H1 (cell line): ENCODE data around the gene IL20RB. TPM values are rescaled to one million over a fixed set of nuclear protein-coding genes. Genes with fewer than 3 reads are reported as not detected.

ENCODE experiments used
- CTCF ChIA-PET: fragments of 300-600 bp; sonication (Branson Sonifier 250); formaldehyde crosslinking; loops from one replicate; lab custom pipeline; 2021; ENCODE audit not compliant: partially characterized antibody; lab: Charles Lee
- POLR2A ChIA-PET: fragments of 300-600 bp; sonication (Branson Sonifier 250); formaldehyde crosslinking; loops from one replicate; lab custom pipeline; 2021; ENCODE audit warnings: inconsistent platforms; ENCODE audit not compliant: partially characterized antibody; lab: Charles Lee
- DNase-seq, 2 experiments: peaks; one replicate each; pipeline versions ENCODE4 v3.0.0 to v3.0.0-alpha.2; 2010 to 2022; ENCODE audit warnings: low spot score in 2 of 2, low read depth in 1 of 2, mixed read lengths in 1 of 2
- FAIRE-seq: peaks from 2 replicates; lab custom pipeline; 2011; peaks lifted over from hg19 to GRCh38; lab: Jason Lieb, UNC
- H2AFZ ChIP-seq: 2 replicates; pipeline ENCODE4 v1.8.1; 2012; ENCODE audit warnings: low read length, inconsistent platforms
- H2AK5ac ChIP-seq: 2 replicates; pipeline ENCODE4 v1.6.1; 2013; ENCODE audit warnings: low read depth, low read length
- H2BK120ac ChIP-seq: replicated peaks from 2 replicates; pipeline ENCODE3; 2013; ENCODE audit warnings: low read depth, low read length, inconsistent platforms
- H2BK12ac ChIP-seq: 2 replicates; pipeline ENCODE4 v1.6.1; 2013; ENCODE audit warnings: low read depth, low read length
- H2BK15ac ChIP-seq: 2 replicates; pipeline ENCODE4 v1.6.1; 2013; ENCODE audit warnings: low read length
- H2BK20ac ChIP-seq: 2 replicates; pipeline ENCODE4 v1.6.1; 2013; ENCODE audit warnings: low read length
- H2BK5ac ChIP-seq: 2 replicates; pipeline ENCODE4 v1.6.1; 2013; ENCODE audit warnings: low read depth, low read length
- H3K14ac ChIP-seq: 2 replicates; pipeline ENCODE4 v1.6.1; 2013; ENCODE audit warnings: inconsistent platforms; ENCODE audit not compliant: insufficient read length
- H3K18ac ChIP-seq: 2 replicates; pipeline ENCODE4 v1.6.1; 2013; ENCODE audit warnings: low read length; ENCODE audit errors: extremely low read depth
- H3K23ac ChIP-seq: 2 replicates; pipeline ENCODE4 v1.6.1; 2013; ENCODE audit warnings: inconsistent platforms; ENCODE audit not compliant: insufficient read length
- H3K23me2 ChIP-seq: 2 replicates; pipeline ENCODE4 v1.6.1; 2013; ENCODE audit warnings: low read depth, low read length
- H3K27ac ChIP-seq: 2 replicates; pipeline ENCODE4 v1.6.1; 2011; ENCODE audit warnings: low read depth, low read length, inconsistent platforms
- H3K27me3 ChIP-seq, 4 experiments: replicated peaks in 1 of 4; 1 replicate in 1 of 4; 2 replicates in 3 of 4; pipeline versions ENCODE4 v1.6.1 to v1.8.1; 2011 to 2013; ENCODE audit warnings: low read length in 3 of 4, mild to moderate bottlenecking in 3 of 4, inconsistent platforms in 2 of 4, mixed read lengths in 2 of 4, moderate library complexity in 1 of 4; ENCODE audit not compliant: control insufficient read depth in 3 of 4, insufficient read depth in 3 of 4; ENCODE audit errors: extremely low read depth in 1 of 4
- H3K36me3 ChIP-seq, 4 experiments: 2 replicates each; pipeline versions ENCODE4 v1.6.1 to v1.8.1; 2011 to 2013; ENCODE audit warnings: mild to moderate bottlenecking in 4 of 4, low read length in 3 of 4, moderate library complexity in 2 of 4, control low read depth in 1 of 4, inconsistent platforms in 1 of 4; ENCODE audit not compliant: insufficient read depth in 4 of 4, control insufficient read depth in 2 of 4
- H3K4ac ChIP-seq: replicated peaks from 2 replicates; pipeline ENCODE3; 2013; ENCODE audit warnings: low read length, low read depth, mixed read lengths, inconsistent platforms; ENCODE audit not compliant: insufficient read length
- H3K4me1 ChIP-seq, 4 experiments: replicated peaks in 1 of 4; 1 replicate in 1 of 4; 2 replicates in 3 of 4; pipeline versions ENCODE4 v1.6.1 to v1.8.1; 2011 to 2013; ENCODE audit warnings: low read length in 3 of 4, inconsistent platforms in 2 of 4, mixed read lengths in 1 of 4; ENCODE audit not compliant: insufficient read depth in 4 of 4, control insufficient read depth in 3 of 4
- H3K4me2 ChIP-seq, 2 experiments: 2 replicates each; pipeline versions ENCODE4 v1.6.1 to v1.8.1; 2011 to 2013; ENCODE audit warnings: low read depth in 2 of 2, low read length in 2 of 2, control low read depth in 1 of 2, inconsistent platforms in 1 of 2, mild to moderate bottlenecking in 1 of 2; ENCODE audit not compliant: insufficient read depth in 1 of 2
- H3K4me3 ChIP-seq, 4 experiments: fragments of 200-600, 300-600 bp in 1 of 4; sonication (generic), shearing (Covaris generic), sonication (Bioruptor Twin) in 1 of 4; 2 replicates each; pipeline versions ENCODE4 v1.5.1 to v1.8.1; 2011 to 2016; ENCODE audit warnings: low read length in 4 of 4, low read depth in 3 of 4, control low read depth in 2 of 4, inconsistent platforms in 2 of 4, mild to moderate bottlenecking in 2 of 4, mixed read lengths in 1 of 4, moderate library complexity in 1 of 4; ENCODE audit not compliant: insufficient read depth in 2 of 4; ENCODE audit errors: extremely low read depth in 1 of 4
- H3K56ac ChIP-seq: replicated peaks from 2 replicates; pipeline ENCODE3; 2013; ENCODE audit warnings: low read depth, mild to moderate bottlenecking, mixed read lengths, low read length, inconsistent platforms; ENCODE audit not compliant: insufficient read length
- H3K79me1 ChIP-seq: 2 replicates; pipeline ENCODE4 v1.6.1; 2013; ENCODE audit warnings: low read depth, low read length, control low read depth
- H3K79me2 ChIP-seq, 2 experiments: 2 replicates each; pipeline versions ENCODE4 v1.6.1 to v1.8.1; 2012 to 2013; ENCODE audit warnings: low read length in 2 of 2, mild to moderate bottlenecking in 2 of 2, inconsistent platforms in 1 of 2; ENCODE audit not compliant: insufficient read depth in 2 of 2, control insufficient read depth in 1 of 2
- H3K9ac ChIP-seq, 4 experiments: replicated peaks in 1 of 4; 1 replicate in 1 of 4; 2 replicates in 3 of 4; pipeline versions ENCODE4 v1.6.1 to v1.8.1; 2011 to 2013; ENCODE audit warnings: low read depth in 3 of 4, low read length in 3 of 4, control low read depth in 2 of 4, mild to moderate bottlenecking in 2 of 4, moderate library complexity in 2 of 4, inconsistent platforms in 1 of 4; ENCODE audit errors: extremely low read depth in 1 of 4
- H3K9me3 ChIP-seq, 2 experiments: 2 replicates each; pipeline versions ENCODE4 v1.6.1 to v1.8.1; 2012 to 2013; ENCODE audit warnings: mild to moderate bottlenecking in 2 of 2, moderate library complexity in 2 of 2, control low read depth in 1 of 2, inconsistent platforms in 1 of 2, low read depth in 1 of 2, low read length in 1 of 2, mixed read lengths in 1 of 2; ENCODE audit not compliant: insufficient read depth in 2 of 2
- H4K20me1 ChIP-seq, 2 experiments: replicated peaks in 1 of 2; 2 replicates each; pipeline versions ENCODE3 to v1.8.1; 2011 to 2013; ENCODE audit warnings: inconsistent platforms in 2 of 2, low read length in 2 of 2, mild to moderate bottlenecking in 1 of 2; ENCODE audit not compliant: insufficient read depth in 2 of 2, control insufficient read depth in 1 of 2
- H4K5ac ChIP-seq: 2 replicates; pipeline ENCODE4 v1.6.1; 2013; ENCODE audit warnings: low read length, low read depth, mixed read lengths, inconsistent platforms; ENCODE audit not compliant: insufficient read length
- H4K8ac ChIP-seq: 2 replicates; pipeline ENCODE4 v1.8.0; 2013; ENCODE audit warnings: mild to moderate bottlenecking, moderate library complexity, low read length, inconsistent platforms; ENCODE audit not compliant: insufficient read depth; ENCODE audit errors: extremely low read depth
- H4K91ac ChIP-seq: replicated peaks from 2 replicates; pipeline ENCODE3; 2013; ENCODE audit warnings: low read length, mixed read lengths, inconsistent platforms; ENCODE audit not compliant: insufficient read length
- BACH1 ChIP-seq: IDR thresholded peaks from 2 replicates; pipeline ENCODE4 v1.6.1; 2012; ENCODE audit warnings: low read length, improper control_type of control experiment
- CBX8 ChIP-seq: fragments of 300-800, 300-1000 bp; sonication (generic); IDR thresholded peaks from 2 replicates; pipeline ENCODE4 v1.7.1; 2016; ENCODE audit warnings: low read depth, low read length, borderline replicate concordance
- E2F6 ChIP-seq: IDR thresholded peaks from 2 replicates; pipeline ENCODE4 v1.6.1; 2012; ENCODE audit warnings: inconsistent platforms
- EGR1 ChIP-seq: IDR thresholded peaks from 2 replicates; pipeline ENCODE4 v1.6.1; 2011; ENCODE audit warnings: low read depth, low read length, borderline replicate concordance
- EP300 ChIP-seq, 2 experiments: IDR thresholded peaks; 1 replicate in 1 of 2; 2 replicates in 1 of 2; pipeline ENCODE4 v1.6.1; 2011 to 2012; ENCODE audit warnings: low read depth in 2 of 2, low read length in 2 of 2, mild to moderate bottlenecking in 2 of 2, borderline replicate concordance in 1 of 2, inconsistent platforms in 1 of 2, moderate library complexity in 1 of 2
- FOSL1 ChIP-seq: IDR thresholded peaks from 2 replicates; pipeline ENCODE4 v1.6.1; 2011; ENCODE audit warnings: mild to moderate bottlenecking, low read depth, low read length, moderate library complexity; ENCODE audit not compliant: insufficient read depth
- HDAC6 ChIP-seq: IDR thresholded peaks from one replicate; pipeline ENCODE4 v1.7.1; 2012; ENCODE audit warnings: low read depth, mild to moderate bottlenecking, inconsistent platforms, low read length, moderate library complexity
- RFX5 ChIP-seq: IDR thresholded peaks from 2 replicates; pipeline ENCODE4 v1.6.1; 2011; ENCODE audit warnings: low read depth, low read length, improper control_type of control experiment, borderline replicate concordance
- SAP30 ChIP-seq: fragments of 300-600 bp; sonication (generic); IDR thresholded peaks from 2 replicates; pipeline ENCODE4 v1.7.1; 2012; ENCODE audit warnings: low read length, moderate library complexity, mild to moderate bottlenecking, inconsistent platforms; ENCODE audit not compliant: insufficient read depth, insufficient replicate concordance
- SP1 ChIP-seq: IDR thresholded peaks from 2 replicates; pipeline ENCODE4 v1.6.1; 2011; ENCODE audit warnings: low read depth, low read length
- SRF ChIP-seq: IDR thresholded peaks from 2 replicates; pipeline ENCODE4 v1.6.1; 2011; ENCODE audit warnings: mild to moderate bottlenecking, low read depth, low read length, moderate library complexity
- YY1 ChIP-seq: IDR thresholded peaks from 2 replicates; pipeline ENCODE4 v1.6.1; 2011; ENCODE audit warnings: low read depth, mild to moderate bottlenecking, low read length
- WGBS, 2 experiments: shearing (Covaris generic) in 1 of 2; methylation state at CpG; one replicate each; pipeline versions ENCODE4 v1.1.6 to v1.1.7; 2013 to 2015; ENCODE audit warnings: low lambda C conversion rate in 2 of 2, mixed read lengths in 2 of 2, inconsistent platforms in 1 of 2, low coverage in 1 of 2, missing lambda C conversion rate in 1 of 2; ENCODE audit not compliant: insufficient replicate concordance in 2 of 2, insufficient coverage in 1 of 2, insufficient read length in 1 of 2; ENCODE audit errors: extremely low coverage in 1 of 2, missing lambda C conversion rate in 1 of 2; 5-methylcytosine and 5-hydroxymethylcytosine counted together
- polyA plus RNA-seq, 7 experiments: library from polyadenylated mRNA; depleted of rRNA in 3 of 7; stranded (reverse) in 5 of 7; unstranded in 2 of 7; fragments of >200 nt in 5 of 7; fragments of 200-250 nt in 2 of 7; gene quantifications; 1 replicate in 5 of 7; 2 replicates in 1 of 7; 4 replicates in 1 of 7; pipeline versions ENCODE4 v1.2.1 to v1.2.3, GENCODE V29; 2011 to 2013; ENCODE audit warnings: missing spikeins in 2 of 7, mixed read lengths in 2 of 7
- total RNA-seq: library from RNA; stranded (reverse); fragmentation: NEBNext Ultra II Directional; extraction: Animal tissue kit (Norgen Biotek cat#: 25700); gene quantifications from 2 replicates; pipeline ENCODE4 v1.2.1, GENCODE V29; 2021

Gene IL20RB
- total and polyA plus RNA-seq, 2 of the 8 experiments (the other 6 are each of a cell fraction or from before 2014, with no cell fraction given) = 1.6 to 1.8 TPM

GRCh38 chr3:137020888-137021287 lies 63.1 kb downstream of the IL20RB start:
- Histone ChIP-seq H2BK15ac (no peak overlapping the region), H2BK120ac (no peak overlapping the region), H3K4me1 (peaks cover 0 to 4% (median 0%) of the 10 kb centered on the region in 4 experiments; a peak in 1 of 7 replicates), H2AFZ (no peak overlapping the region), H3K4ac (no peak overlapping the region), H2BK5ac (no peak overlapping the region), H3K9me3 (no peaks in the 10 kb centered on the region), H3K56ac (no peak overlapping the region), H4K91ac (no peak overlapping the region), H3K27ac (no peak overlapping the region), H3K4me2 (no peak overlapping the region), H3K4me3 (no peak overlapping the region), H3K36me3 (no peaks in the 10 kb centered on the region), H2BK20ac (no peak overlapping the region), H4K20me1 (no peaks in the 10 kb centered on the region), H3K23me2 (no peaks in the 10 kb centered on the region; the same call in 1 of the 2 replicates), H2BK12ac (no peak overlapping the region), H3K9ac (no peak overlapping the region), H3K14ac (no peak overlapping the region), H3K79me1 (no peaks in the 10 kb centered on the region), H3K18ac (no peak overlapping the region), H3K79me2 (no peaks in the 10 kb centered on the region), H3K23ac (no peak overlapping the region), H4K5ac (no peak overlapping the region), H4K8ac (no peak overlapping the region), H3K27me3 (no peaks in the 10 kb centered on the region), H2AK5ac (no peak overlapping the region)
- no peak for DNase-seq
- CTCF ChIA-PET = interaction anchor here (0.6 to 2.2 kb wide), 6 partner anchors 12 to 843 kb away, joined by 3 to 9 read pairs (median 3); no protein-coding TSS in a partner anchor
- POLR2A ChIA-PET = interaction anchor here (1.2 kb wide), 1 partner anchor 14 kb away, joined by 3 read pairs; no protein-coding TSS in a partner anchor
- no peak for FAIRE-seq
- 91% methylated on average over 2 of the region's 2 CpGs; no CpG with 5 or more reads in 1 of the 2 experiments for WGBS, 2 experiments
- no peak for TF ChIP-seq E2F6
- no peak for TF ChIP-seq EGR1
- no peak for TF ChIP-seq HDAC6
- TF ChIP-seq SAP30 = no peak
- no peak for TF ChIP-seq SRF
- TF ChIP-seq FOSL1 = no peak
- TF ChIP-seq RFX5 = no peak
- no peak for TF ChIP-seq SP1
- no peak for TF ChIP-seq EP300 (IDR thresholded peaks at IDR 0.05; ENCODE audit: borderline replicate concordance in 1 of 2, low read depth in 2 of 2, low read length in 2 of 2)
- TF ChIP-seq YY1 = no peak
- TF ChIP-seq CBX8 = no peak
- TF ChIP-seq BACH1 = no peak
